NCI-H146 treated with DMSO at 0.1 percent for 48 hours (cell line): ENCODE data around the gene HOXA2.

Source experiments
- DNase-seq: peaks from one replicate; lab custom pipeline; 2025; ENCODE audit not compliant: unreplicated experiment; lab: John Stamatoyannopoulos, UW

HOXA2 gene

GRCh38 chr7:27080844-27081436 is 21.5 kb downstream of the HOXA2 start:
- DNase-seq = no peak

DNA sequence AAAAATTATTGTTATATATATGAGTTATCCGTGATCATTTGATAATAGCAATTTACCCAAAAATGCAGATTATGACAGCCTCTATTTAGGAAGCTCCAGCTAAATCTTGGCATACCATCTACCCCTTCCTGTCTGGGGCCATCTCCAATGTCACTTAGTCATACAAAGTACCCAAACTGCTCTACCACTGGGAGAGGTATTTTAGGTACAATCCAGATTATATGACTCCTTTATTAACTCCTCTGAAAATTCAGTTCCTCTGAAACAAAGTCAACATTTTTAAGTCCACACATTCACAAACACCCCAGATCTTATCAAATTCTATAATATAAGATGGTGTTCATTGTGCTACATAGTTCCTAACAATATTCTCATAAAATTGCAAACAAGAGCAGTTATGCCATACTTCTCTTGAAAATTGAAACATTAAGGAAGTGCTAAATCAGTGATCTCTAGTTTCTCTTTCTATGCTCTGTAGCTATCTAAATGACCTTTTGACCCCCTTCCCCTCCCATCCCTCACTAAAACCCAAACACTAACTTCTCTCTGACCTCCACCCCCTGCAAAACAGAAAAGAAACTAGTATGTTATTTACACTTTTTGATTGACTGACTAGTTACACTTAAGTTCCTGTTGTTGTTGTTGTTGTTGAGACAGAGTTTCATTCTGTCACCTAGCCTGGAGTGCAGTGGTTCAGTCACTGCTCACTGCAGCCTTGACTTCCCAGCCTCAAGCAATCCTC is 23.1 kb downstream of the HOXA2 start:
- no peak for DNase-seq

GRCh38 chr7:27078616-27079233 is 23.8 kb downstream of the HOXA2 start:
- DNase-seq = no peak

- no peak for DNase-seq
Measured at GRCh38 chr7:27073076-27073475, 29.4 kb downstream of the HOXA2 start.

GRCh38 chr7:27071622-27072390 is 30.7 kb downstream of the HOXA2 start:
- no peak for DNase-seq

GRCh38 chr7:27068259-27068658 is 34.2 kb downstream of the HOXA2 start:
- DNase-seq = no peak

DNA sequence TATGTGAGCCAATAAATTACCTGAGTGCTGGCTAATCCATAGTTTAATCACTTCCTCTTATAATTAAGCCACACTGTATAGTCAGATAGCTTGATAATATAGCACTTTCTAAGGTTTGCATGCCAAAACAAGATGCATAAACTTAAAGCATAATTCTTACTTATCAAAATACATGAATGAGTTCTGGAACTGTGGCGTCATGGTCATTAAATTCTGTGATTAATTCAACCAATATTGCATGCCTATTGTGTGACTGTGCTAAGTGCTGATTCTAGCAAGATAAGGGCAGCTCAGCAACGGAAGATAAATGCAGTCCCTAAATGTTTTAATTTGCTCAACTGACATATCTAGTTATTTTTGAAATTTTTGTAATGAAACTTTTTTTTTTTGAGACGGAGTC is 36.3 kb downstream of the HOXA2 start:
- DNase-seq = no peak

DNA sequence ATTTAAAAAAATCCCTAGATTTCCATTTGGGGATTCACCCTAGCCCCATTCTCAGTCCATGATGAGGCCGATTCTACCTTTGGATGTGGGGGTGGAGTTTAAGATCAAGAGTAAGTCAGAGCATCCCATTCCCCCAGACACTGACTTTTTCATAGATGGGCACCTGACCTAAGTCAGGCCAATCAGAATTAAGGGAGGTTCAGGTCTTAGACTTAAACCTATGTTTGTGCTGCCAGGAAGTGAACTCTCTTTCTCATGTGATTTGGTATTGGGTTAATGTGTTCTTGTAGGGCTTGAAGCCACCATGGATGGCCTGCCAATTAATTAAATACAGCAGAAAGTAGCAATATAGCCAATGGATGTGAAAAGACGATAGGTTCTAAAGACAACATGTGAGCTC is 36.8 kb downstream of the HOXA2 start:
- no peak for DNase-seq

DNA sequence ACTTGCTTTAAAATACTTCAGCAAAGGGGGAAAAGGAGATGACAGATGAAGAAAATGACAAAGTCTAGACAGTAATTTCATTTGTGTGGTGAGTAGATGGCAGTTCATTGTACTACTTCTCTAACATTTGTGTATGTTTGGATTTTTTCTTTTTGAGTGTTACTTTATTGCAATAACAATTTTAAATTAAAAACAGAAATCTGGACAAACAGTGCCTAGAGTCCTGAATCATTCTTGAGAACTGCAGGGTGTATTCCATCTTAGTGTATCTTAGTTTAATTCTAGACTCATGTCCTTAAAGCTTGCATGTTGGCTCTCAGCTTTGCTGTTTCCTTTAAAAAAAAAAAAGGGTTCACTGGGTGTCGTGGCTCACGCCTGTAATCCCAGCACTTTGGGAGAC is 37.8 kb downstream of the HOXA2 start:
- DNase-seq = no peak

GRCh38 chr7:27064159-27064558 is 38.3 kb downstream of the HOXA2 start:
- no peak for DNase-seq

DNA sequence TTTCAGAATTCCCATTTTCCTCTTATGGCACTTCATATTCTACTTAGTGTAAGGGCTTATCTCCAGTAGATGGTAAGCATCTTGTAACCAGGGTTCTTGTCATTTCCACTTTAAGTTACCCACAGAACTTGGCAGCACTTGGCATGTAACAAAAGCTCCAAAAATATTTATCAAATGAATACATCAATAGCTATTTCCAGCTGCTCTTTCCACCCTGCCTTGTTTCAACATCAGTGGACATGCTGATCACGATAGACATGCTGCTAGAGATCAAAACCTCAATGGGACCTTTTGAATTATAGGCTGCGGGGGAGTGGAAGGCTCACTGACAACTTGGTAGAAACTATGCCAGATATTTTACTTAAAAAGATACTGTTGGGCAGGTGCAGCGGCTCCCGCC is 39.5 kb downstream of the HOXA2 start:
- no peak for DNase-seq

DNA sequence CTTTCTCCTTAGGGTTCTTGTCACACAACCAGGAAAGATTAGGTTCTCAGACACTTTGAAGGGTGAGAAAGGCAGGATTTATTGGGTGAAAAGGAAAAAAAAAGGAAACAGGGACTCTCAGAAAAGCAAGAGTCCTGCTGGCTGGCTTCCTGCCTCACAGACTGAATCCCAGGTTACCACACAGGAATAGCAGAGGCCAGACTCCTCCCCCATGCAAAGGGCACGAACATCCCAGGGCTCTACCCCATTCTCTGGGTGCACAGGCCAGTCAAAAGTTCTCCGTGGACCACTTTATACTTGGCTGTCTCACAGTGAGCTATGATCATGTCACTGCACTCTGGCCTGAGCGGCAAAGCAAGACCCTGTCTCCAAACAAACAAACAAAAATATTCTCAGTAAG is 49.3 kb downstream of the HOXA2 start:
- DNase-seq = no peak

- DNase-seq = no peak
Measured at GRCh38 chr7:27051451-27051850, 51.0 kb downstream of the HOXA2 start.
